ENCODE data around the gene RPS27. TPM values are rescaled to one million over a fixed set of nuclear protein-coding genes. Genes with fewer than 3 reads are reported as not detected.

RPS27 gene
- total and polyA plus RNA-seq, 2 of the 13 experiments (the other 11 are each of a cell fraction or from before 2014, with no cell fraction given), result 3,737 to 9,964 TPM

DNA sequence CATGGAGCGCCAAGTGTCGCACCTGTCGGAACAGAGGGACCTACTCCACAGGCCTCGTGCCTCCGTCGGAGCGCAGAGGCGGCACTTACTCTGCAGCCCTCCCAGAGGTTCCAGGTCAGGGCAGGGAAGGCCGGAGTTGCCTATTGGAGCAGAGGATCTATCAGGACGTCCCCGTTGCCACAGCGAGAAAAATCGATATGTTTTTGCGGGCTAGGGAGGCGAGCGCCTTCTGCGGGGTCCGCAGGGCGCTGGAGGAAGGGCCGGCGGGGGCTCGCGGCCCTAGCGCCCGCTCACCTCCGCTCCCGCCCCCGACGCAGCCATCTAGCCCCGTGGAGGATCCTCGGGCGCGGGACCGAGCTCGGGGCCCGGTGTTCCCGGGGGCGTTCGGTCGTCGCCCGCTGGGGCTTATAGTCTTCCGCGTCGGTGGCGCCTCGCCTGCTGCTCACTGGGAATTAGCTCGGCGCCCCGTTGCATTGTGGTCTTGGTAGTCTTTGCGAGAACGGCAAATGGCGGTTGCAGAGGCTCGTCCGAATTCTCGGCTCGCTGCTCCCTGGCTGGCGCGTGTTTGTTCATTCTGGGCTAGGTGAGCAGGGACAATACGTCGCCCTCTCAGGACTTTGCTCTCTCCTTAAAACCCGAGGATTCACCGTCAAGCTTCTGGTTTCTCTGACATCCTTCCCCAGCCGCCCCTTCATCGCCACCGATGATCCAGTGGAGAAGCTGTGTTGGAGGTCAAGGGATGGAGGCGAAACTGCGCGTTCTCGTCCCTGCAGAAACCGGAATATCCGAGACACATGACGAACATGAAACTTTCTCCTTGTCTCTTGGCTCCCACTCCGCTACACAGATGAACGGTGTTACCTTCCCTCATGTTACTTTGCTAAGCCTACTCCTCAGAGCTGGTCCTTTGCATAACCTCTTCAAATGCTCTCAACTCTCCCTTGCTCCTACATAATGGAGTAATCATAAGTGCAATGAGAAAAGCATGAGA is 13.0 kb upstream of the RPS27 start, which contains the start of gene JTB (continued):
- TF ChIP-seq, protein P1, sequence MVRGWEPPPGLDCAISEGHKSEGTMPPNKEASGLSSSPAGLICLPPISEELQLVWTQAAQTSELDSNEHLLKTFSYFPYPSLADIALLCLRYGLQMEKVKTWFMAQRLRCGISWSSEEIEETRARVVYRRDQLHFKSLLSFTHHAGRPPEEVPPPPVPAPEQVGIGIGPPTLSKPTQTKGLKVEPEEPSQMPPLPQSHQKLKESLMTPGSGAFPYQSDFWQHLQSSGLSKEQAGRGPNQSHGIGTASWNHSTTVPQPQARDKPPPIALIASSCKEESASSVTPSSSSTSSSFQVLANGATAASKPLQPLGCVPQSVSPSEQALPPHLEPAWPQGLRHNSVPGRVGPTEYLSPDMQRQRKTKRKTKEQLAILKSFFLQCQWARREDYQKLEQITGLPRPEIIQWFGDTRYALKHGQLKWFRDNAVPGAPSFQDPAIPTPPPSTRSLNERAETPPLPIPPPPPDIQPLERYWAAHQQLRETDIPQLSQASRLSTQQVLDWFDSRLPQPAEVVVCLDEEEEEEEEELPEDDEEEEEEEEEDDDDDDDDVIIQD (CRISPR knock-in tag; IDR thresholded peaks at IDR 0.05; ENCODE audit: low read depth), result 0 out of 2 replicates have a peak, but pooled peaks have one; percentile 5
- TF ChIP-seq ELF4 (CRISPR knock-in tag; IDR thresholded peaks at IDR 0.05; ENCODE audit: borderline replicate concordance) (0 out of 2 replicates have a peak, but pooled peaks have one; percentile 87), BHLHE40 (IDR thresholded peaks at IDR 0.05; ENCODE audit: low read length) (no peak), ZNF264 (CRISPR knock-in tag; IDR thresholded peaks at IDR 0.05) (no peak), RBM22 (optimal IDR thresholded peaks at IDR 0.05; ENCODE audit: low read length) (peak; percentile 68), ZFX (CRISPR knock-in tag; IDR thresholded peaks at IDR 0.05; ENCODE audit: low read depth) (peak; percentile 93), FOXK2 (IDR thresholded peaks at IDR 0.05) (no peak), ZBTB3 (CRISPR knock-in tag; IDR thresholded peaks at IDR 0.05; ENCODE audit: borderline replicate concordance, low read depth) (0 out of 2 replicates have a peak, but pooled peaks have one; percentile 41)
- TF ChIP-seq, protein P2, sequence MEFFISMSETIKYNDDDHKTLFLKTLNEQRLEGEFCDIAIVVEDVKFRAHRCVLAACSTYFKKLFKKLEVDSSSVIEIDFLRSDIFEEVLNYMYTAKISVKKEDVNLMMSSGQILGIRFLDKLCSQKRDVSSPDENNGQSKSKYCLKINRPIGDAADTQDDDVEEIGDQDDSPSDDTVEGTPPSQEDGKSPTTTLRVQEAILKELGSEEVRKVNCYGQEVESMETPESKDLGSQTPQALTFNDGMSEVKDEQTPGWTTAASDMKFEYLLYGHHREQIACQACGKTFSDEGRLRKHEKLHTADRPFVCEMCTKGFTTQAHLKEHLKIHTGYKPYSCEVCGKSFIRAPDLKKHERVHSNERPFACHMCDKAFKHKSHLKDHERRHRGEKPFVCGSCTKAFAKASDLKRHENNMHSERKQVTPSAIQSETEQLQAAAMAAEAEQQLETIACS (CRISPR knock-in tag; IDR thresholded peaks at IDR 0.05), result no peak
- TF ChIP-seq, protein P3, sequence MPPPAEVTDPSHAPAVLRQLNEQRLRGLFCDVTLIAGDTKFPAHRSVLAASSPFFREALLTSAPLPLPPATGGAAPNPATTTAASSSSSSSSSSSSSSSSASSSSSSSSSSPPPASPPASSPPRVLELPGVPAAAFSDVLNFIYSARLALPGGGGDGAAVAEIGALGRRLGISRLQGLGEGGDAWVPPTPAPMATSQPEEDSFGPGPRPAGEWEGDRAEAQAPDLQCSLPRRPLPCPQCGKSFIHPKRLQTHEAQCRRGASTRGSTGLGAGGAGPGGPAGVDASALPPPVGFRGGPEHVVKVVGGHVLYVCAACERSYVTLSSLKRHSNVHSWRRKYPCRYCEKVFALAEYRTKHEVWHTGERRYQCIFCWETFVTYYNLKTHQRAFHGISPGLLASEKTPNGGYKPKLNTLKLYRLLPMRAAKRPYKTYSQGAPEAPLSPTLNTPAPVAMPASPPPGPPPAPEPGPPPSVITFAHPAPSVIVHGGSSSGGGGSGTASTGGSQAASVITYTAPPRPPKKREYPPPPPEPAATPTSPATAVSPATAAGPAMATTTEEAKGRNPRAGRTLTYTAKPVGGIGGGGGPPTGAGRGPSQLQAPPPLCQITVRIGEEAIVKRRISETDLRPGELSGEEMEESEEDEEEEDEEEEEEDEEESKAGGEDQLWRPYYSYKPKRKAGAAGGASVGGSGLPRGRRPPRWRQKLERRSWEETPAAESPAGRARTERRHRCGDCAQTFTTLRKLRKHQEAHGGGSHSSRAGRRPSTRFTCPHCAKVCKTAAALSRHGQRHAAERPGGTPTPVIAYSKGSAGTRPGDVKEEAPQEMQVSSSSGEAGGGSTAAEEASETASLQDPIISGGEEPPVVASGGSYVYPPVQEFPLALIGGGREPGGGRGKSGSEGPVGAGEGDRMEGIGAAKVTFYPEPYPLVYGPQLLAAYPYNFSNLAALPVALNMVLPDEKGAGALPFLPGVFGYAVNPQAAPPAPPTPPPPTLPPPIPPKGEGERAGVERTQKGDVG (CRISPR knock-in tag; IDR thresholded peaks at IDR 0.05; ENCODE audit: borderline replicate concordance), result no peak
- TF ChIP-seq, protein P4, sequence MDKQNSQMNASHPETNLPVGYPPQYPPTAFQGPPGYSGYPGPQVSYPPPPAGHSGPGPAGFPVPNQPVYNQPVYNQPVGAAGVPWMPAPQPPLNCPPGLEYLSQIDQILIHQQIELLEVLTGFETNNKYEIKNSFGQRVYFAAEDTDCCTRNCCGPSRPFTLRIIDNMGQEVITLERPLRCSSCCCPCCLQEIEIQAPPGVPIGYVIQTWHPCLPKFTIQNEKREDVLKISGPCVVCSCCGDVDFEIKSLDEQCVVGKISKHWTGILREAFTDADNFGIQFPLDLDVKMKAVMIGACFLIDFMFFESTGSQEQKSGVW (CRISPR knock-in tag; IDR thresholded peaks at IDR 0.05; ENCODE audit: borderline replicate concordance), result no peak
- TF ChIP-seq, protein P5, sequence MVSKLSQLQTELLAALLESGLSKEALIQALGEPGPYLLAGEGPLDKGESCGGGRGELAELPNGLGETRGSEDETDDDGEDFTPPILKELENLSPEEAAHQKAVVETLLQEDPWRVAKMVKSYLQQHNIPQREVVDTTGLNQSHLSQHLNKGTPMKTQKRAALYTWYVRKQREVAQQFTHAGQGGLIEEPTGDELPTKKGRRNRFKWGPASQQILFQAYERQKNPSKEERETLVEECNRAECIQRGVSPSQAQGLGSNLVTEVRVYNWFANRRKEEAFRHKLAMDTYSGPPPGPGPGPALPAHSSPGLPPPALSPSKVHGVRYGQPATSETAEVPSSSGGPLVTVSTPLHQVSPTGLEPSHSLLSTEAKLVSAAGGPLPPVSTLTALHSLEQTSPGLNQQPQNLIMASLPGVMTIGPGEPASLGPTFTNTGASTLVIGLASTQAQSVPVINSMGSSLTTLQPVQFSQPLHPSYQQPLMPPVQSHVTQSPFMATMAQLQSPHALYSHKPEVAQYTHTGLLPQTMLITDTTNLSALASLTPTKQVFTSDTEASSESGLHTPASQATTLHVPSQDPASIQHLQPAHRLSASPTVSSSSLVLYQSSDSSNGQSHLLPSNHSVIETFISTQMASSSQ (IDR thresholded peaks at IDR 0.05; ENCODE audit: low read depth), result no peak
- TF ChIP-seq, protein P5 (CRISPR knock-in tag; IDR thresholded peaks at IDR 0.05; ENCODE audit: borderline replicate concordance), result no peak; the same call in 1 of the 2 replicates
